ENCODE measurements around the gene XRRA1.

The XRRA1 gene

DNA sequence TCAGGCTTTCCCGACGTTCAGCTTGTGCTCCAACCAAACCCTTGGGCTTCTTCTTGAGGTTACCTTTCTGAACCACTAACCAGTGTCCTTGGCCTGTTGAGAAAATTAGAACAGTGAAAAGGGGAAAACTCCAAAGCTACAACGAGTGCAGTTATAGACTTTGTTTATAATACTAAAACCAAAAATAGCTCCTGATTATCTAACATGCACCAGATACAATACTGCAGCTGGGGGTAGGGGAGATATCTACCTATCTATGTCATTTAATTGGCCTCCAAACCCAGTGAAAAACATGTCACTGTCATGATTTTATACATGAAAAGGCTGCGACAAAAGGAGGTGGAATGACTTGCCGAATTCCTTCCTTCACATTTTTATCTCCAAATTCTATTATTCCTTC lies 11.9 kb downstream of the XRRA1 start:
- TF ChIP-seq, protein P1, sequence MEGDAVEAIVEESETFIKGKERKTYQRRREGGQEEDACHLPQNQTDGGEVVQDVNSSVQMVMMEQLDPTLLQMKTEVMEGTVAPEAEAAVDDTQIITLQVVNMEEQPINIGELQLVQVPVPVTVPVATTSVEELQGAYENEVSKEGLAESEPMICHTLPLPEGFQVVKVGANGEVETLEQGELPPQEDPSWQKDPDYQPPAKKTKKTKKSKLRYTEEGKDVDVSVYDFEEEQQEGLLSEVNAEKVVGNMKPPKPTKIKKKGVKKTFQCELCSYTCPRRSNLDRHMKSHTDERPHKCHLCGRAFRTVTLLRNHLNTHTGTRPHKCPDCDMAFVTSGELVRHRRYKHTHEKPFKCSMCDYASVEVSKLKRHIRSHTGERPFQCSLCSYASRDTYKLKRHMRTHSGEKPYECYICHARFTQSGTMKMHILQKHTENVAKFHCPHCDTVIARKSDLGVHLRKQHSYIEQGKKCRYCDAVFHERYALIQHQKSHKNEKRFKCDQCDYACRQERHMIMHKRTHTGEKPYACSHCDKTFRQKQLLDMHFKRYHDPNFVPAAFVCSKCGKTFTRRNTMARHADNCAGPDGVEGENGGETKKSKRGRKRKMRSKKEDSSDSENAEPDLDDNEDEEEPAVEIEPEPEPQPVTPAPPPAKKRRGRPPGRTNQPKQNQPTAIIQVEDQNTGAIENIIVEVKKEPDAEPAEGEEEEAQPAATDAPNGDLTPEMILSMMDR (conservative IDR thresholded peaks at IDR 0.05; ENCODE audit: control insufficient read depth, insufficient read depth, low read depth, low read length) = no peak
- no peak overlapping the region for H3K4me3 ChIP-seq (ENCODE audit: control insufficient read depth, low read depth, low read length)
- no peak for DNase-seq (ENCODE audit: low read depth)

DNA sequence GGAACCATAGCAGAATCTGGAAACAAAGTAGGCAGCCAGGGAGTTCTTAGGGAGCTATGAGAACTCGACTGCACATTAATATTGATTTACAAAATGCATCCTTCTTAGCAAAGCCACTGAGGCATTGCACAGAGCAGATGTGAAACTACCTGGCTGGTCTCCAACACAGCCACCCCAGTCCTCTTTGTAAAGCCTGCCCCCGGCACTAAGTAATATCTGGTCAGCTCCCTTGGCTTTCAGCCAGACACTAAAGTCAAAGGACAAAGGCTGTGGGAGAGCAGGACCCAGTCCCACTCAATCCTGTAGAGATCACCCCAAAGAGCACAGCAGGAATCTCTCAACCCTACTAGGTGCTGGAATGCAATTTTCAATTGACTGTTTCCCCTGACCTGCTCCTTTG lies 12.8 kb downstream of the XRRA1 start:
- H3K4me3 ChIP-seq (ENCODE audit: control insufficient read depth, low read depth, low read length) = no peak overlapping the region
- TF ChIP-seq, protein P1 (conservative IDR thresholded peaks at IDR 0.05; ENCODE audit: control insufficient read depth, insufficient read depth, low read depth, low read length) = no peak
- no peak for DNase-seq (ENCODE audit: low read depth)

DNA sequence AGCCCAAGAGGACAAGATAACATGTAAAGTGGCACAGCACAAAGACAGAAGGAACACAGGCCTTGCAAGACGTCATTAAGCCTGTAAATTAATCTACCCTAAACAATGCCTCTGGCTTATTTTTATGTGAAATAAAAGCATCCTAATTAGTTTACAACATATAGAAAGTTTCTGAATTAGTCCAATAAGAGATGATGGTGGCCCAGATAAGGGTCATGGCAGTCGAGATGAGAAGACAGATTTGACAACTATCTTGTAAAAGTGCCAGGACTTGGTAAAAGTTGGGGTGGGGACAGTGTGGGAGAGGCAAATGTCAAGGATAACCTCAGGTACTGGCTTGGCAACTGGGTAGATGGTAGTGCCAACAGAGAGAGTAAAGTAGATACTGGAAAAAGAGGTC lies 13.6 kb downstream of the XRRA1 start:
- TF ChIP-seq, protein P1 (conservative IDR thresholded peaks at IDR 0.05; ENCODE audit: control insufficient read depth, insufficient read depth, low read depth, low read length) = no peak
- DNase-seq (ENCODE audit: low read depth) = no peak
- H3K4me3 ChIP-seq (ENCODE audit: control insufficient read depth, low read depth, low read length) = no peak overlapping the region

DNA sequence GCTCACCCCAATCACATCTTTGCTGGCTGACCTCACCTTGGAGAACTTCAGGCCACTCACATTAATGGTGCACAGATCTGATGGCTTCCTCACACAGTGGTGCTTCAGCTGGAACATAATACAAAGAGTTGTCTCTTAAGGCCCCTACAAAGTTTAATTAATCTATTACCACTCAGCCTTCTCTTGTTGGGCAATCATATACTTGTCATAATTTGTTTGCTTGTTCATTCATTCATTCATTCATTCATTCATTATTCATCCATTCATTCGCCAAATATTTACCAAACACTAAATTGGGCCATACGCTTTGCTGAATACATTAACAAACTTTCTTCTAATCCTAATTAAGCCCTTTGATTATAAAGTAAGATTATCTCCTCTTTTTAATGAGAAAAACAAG lies 15.1 kb downstream of the XRRA1 start:
- no peak overlapping the region for H3K4me3 ChIP-seq (ENCODE audit: control insufficient read depth, low read depth, low read length)
- DNase-seq (ENCODE audit: low read depth) = no peak
- TF ChIP-seq, protein P1 (conservative IDR thresholded peaks at IDR 0.05; ENCODE audit: control insufficient read depth, insufficient read depth, low read depth, low read length) = no peak

DNA sequence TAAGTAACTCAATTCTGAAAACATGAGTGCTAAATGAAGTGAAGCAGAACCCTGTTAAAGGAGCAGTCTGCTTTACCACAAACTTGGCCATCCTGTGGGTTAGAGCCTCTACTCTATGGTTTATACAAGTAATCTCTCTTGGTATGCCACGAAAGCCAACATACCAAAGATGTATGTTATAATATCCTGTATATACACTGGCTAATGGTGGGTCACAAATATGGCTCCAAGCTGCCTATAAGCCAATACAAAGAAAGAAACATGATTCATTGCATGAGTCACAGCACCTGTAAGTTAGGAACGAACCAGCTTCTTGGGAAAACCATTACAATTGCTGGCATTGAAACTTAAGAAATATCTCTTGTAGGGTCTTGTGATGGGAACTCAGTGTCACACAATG lies 16.1 kb downstream of the XRRA1 start:
- peak; percentile 85 for DNase-seq (ENCODE audit: low read depth)
- H3K4me3 ChIP-seq (ENCODE audit: control insufficient read depth, low read depth, low read length) = no peak overlapping the region
- TF ChIP-seq, protein P1 (conservative IDR thresholded peaks at IDR 0.05; ENCODE audit: control insufficient read depth, insufficient read depth, low read depth, low read length) = no peak

DNA sequence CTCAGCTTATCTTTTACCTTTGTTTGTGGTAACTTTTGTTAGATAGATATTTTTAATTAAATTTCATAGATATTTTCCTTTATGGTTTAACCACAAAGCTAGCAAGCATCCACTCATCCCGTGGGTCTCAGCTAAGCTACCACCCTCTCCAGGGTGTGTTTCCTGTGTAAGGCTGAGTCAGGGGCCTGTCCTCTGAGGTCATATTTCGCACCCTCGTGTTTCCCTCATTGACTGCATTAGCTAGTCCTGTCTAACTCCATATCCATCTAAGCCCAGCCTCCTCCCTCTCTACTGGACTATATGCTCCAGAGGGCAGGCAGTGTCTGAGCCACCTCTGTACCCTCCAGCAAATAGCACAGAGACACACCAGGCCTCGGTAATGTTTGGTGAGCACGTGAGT lies 16.7 kb downstream of the XRRA1 start:
- DNase-seq (ENCODE audit: low read depth) = peak; percentile 85
- TF ChIP-seq, protein P1 (conservative IDR thresholded peaks at IDR 0.05; ENCODE audit: control insufficient read depth, insufficient read depth, low read depth, low read length) = no peak

More for the DNA sequence above, 16.7 kb downstream of the XRRA1 start:
- H3K4me3 ChIP-seq (ENCODE audit: control insufficient read depth, low read depth, low read length) = no peak overlapping the region

Data from fibroblast of mammary gland (primary cell).